Stimulated activated CD8-positive, alpha-beta memory T cell treated with anti-CD3 and anti-CD28 coated beads, Interleukin-2, amount 100 ng/mL, for 48 hours (primary cell): ENCODE measurements around the gene NUP214.
"Not testable (repeated sequence)": the region's sequence is repeated elsewhere in the genome, so short reads cannot be mapped to it uniquely, and the experiment has no call there.

Source experiments
- DNase-seq, 2 donors: peaks; one replicate each; pipeline ENCODE4 v3.0.0-alpha.2; 2020; ENCODE audit warnings: low read depth in 2 of 2

Gene NUP214

DNA sequence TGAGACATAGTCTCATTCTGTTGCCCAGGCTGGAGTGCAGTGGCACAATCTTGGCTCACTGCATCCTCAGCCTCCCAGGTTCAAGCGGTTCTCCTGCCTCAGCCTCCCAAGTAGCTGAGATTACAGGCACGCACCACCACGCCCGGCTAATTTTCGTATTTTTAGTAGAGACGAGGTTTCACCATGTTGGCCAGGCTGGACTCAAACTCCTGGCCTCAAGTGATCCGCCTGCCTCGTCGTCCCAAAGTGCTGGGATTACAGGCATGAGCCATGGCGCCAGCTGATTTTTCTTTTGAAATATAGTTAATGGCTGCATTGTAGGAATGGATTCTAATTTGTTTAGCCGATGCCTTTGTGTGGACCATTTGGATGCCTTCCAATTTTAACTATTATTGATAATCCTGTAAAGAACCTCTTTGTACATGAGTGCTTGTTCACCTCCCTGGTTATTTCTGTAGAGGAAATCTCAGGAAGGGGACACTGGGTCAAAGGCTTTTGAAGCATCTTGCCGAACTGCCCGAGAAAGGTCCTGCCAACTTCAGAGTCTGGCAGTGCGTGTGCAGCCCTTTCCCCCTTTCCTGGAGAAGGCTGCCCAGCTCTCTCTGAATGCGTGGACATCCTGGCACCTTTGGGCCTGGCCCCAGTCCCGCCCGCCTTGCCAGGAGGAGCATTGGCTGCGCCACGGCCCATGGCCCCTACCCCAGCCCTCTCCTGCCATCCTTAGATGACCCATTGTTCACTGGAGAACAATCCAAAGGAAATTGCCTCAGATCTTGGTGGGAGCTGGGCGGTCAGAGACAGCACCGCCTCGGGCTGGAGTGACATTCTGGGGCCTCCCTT lies 8.9 kb upstream of the NUP214 start:
- no peak for DNase-seq

DNA sequence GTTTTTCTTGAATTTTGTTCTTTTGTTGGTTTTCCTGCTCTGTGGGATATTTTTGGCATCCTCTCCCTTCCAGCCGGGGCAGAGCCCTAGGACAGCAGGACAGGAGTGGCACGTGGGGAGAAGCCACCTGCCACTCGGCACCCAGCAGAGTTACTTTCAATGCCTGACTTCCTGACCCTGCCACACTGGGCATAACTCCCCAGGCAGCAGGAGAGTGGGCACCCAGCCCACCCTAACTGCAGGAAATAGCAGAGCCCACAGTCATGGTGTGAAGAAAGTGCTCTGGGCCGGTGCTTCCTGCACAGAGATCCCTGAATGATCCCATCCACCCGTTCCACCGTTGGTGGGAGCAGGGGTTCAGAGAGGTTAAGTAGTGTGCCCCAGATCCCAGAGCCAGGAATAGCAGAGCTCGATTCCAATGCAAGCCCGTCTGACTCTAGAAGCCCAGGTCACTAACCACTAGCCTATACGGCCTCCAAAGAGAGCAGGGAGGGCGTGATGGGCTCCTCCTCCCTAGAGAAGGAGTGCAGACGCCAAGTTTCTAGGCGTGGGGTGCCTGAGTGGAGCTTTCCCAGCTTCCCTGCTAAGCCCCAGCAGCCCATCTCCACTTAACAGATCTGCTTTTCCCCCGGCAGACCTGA lies 8.1 kb upstream of the NUP214 start:
- DNase-seq, result no peak

DNA sequence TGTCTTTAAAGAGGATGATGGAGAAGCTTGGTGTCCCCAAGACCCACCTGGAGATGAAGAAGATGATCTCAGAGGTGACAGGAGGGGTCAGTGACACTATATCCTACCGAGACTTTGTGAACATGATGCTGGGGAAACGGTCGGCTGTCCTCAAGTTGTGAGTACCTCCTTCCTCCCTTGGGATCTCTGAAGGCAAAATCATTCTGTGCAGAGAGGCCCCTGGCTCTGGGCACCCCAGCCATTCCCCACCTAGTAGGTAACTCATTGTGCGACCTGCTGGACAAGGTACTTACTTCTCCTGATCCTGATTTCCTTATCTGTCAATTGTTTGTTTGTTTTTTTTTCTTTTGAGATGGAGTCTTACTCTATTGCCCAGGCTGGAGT lies 7.6 kb upstream of the NUP214 start:
- DNase-seq, result no peak

DNA sequence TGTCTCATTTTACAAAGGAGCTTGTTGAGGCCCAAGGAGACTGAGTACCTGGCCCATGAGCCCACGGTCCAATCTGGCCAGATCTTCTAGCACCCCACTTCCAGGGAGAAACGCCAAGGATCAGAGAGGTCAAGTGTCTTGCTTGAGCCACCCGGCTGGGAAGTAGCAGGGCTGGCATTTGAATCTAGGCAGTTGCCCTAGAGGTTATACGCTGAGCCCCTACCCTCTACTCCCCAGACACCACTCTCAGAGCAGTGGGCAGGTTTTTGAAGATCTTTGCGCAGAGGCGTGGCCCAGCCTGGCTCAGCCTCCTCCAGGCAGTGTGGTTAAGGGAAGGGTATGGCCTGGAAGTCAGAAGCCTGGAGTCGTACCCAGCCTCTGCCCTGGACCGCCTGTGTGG lies 5.8 kb upstream of the NUP214 start:
- no peak for DNase-seq

DNA sequence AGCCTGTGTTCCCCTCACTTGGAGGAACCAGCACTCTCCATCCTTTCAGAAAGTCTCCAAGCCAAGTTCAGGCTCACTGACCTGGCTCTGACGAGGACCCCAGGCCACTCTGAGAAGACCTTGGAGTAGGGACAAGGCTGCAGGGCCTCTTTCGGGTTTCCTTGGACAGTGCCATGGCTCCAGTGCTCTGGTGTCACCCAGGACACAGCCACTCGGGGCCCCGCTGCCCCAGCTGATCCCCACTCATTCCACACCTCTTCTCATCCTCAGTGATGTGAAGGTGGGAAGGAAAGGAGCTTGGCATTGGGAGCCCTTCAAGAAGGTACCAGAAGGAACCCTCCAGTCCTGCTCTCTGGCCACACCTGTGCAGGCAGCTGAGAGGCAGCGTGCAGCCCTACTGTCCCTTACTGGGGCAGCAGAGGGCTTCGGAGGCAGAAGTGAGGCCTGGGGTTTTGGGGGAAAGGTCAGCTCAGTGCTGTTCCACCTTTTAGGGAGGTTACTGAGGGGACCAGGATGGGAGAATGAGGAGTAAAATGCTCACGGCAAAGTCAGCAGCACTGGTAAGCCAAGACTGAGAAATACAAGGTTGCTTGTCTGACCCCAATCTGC lies 4.7 kb upstream of the NUP214 start:
- no peak for DNase-seq

- DNase-seq, result no peak
These were observed 4.0 kb upstream of the NUP214 start for GRCh38 chr9:131121346-131121745.

DNA sequence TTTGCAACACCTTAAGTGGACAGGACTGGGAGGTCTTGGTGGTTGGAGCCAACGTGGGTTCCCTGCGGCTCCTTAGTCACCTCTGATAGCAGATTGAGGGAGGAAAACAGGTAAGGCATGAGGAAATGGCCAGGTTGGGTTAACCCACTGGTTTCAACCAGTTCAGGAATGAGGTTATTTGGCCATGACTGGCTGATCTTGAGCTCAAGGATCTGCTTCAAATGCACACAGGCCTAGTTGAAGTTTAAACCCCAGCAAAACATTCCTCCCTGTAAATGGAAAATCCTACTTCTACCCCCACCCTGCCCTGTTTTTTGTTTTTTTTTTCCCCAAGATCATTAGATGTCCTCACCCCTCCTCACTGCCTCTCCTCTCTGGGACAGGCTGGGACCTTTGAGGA lies 3.2 kb upstream of the NUP214 start:
- DNase-seq, result no peak

GRCh38 chr9:131125038-131125287 lies 423 bp upstream of the NUP214 start:
- DNase-seq, result no peak

DNA sequence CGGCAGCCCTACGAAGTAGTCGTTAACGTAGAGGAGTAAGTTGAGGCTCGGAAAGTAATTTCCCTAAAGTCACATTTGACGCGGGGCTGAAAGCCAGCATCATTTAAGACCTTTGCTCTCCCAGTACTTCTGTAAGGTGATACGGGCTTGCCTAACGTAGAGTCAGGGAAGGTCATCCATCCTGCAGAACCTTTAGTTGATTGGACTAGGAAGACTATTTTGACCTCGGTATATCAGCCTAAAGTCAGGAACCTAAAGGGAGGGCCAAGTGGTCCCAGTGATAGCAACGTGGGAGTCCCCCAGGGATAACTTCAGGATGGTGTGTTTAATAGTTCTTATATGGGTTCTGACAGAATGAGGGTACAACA lies 657 bp downstream of the NUP214 start:
- no peak for DNase-seq

DNA sequence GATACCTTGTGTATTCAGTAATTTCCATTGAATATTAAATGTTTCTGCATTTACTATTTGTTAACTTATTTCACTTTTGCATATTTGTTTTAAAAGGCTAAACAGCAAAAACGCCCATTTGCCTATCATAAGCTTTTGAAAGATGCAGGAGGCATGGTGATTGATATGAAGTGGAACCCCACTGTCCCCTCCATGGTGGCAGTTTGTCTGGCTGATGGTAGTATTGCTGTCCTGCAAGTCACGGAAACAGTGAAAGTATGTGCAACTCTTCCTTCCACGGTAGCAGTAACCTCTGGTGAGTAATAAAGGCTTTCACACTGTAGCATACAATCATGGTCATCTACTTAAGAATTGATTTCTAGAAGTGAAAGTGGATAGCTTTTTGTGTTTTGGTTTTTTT lies 3.8 kb downstream of the NUP214 start:
- DNase-seq, result no peak

DNA sequence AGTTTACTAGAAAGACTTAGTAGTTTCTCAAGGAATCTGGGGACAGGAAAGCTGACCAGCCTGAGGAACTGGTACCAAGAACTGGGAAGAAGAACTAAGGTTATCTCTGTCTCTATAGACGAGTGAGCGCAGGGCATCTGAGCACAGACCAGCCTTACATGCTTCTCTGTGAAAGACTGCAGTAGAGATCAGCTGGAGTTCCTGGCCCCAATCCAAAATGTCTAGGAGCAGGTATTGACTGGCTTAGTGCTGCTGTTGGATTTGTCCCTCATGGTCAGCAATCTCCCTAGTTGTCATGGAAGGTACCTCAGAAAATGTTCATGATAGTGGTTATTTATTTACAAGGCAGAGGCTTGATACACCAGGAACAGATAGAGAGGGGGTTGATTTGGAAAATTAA lies 13.3 kb downstream of the NUP214 start:
- DNase-seq, result no peak

GRCh38 chr9:131140112-131140511 lies 14.7 kb downstream of the NUP214 start:
- no peak for DNase-seq

DNA sequence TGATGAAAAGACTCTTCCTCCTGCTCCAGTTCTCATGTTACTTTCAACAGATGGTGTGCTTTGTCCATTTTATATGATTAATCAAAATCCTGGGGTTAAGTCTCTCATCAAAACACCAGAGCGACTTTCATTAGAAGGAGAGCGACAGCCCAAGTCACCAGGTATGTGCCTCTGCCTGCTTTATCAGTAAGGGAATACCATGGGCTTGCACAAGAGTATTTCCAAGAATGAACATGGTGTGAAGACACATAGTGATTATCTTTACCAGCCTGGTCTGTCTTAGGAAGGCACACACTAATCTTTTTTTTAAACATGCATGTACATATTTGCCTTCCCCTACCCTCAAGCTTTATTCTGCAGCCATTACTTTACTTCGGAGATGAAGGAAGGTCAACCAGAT lies 15.2 kb downstream of the NUP214 start:
- DNase-seq, result no peak

DNA sequence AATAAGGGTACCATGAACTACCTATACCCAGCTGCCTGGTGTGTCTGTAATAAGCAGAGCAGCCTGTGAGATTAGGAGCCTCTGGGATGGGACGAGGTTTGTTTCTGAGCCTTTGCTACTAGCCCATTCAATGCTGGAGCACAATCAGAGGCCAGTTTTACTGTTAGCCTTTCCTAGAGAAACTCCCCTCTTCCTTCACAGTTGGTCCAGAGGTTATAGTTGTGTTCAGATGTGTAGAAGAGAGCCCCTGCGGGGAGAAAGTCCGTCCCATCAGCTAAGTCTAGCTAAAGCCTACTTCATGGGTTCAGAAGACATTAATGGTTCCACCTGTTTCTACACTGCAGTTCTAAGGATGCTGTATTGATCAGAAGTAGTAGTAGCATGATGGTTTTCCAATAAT lies 16.8 kb downstream of the NUP214 start:
- DNase-seq, result no peak

GRCh38 chr9:131144201-131144600 lies 18.8 kb downstream of the NUP214 start:
- DNase-seq, result no peak

DNA sequence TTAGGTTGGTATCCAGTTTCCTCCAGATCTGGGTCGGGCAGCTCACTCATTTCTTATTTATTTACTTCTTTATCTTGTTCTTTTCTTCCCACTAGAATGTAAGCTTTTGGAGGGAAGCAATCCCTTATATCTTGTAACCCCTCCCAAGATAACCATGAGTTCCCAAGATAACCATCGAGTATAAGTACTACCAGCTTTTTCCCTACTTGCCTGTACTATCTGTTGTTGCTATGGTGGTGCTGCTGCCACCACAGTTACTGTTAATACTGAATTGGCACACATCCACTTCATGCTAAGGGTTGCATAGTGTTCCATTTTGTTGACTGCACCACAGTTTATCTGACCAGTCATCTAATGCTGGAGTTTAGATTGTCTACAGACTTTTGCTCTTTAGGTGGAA lies 19.9 kb downstream of the NUP214 start:
- no peak for DNase-seq

DNA sequence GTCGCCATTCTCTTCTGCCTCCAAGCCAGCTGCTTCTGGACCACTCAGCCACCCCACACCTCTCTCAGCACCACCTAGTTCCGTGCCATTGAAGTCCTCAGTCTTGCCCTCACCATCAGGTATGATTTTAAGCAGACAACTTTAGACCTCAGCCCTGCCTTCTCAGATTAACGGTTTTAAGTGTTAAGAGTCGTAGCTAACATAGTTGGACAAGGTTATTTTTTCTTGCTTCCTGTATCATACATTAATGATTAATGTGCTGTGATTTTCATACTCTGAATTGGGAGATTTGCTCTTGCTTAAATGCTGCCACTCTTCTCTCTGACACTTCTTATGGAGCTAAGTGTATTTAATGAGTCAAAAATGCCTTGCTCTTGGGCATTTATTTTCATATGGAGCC lies 20.8 kb downstream of the NUP214 start:
- no peak for DNase-seq

DNA sequence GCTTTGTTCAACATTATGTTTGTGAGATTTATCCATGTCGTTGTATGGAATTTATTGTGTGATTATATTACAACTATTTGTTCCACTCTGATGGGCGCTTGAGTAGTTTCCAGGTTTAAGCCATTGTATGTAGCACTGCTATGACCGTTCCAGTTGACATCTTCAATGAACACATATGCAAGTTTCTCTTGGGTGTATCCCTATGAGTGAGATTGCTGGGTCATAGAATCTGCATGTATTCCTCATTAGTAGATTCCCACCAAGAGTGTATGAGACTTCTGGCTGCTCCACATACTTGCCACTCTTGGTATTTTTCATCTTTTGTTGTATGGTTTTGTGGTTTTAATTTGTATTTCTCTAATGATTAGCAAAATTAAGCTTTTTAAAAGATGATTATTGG lies 22.9 kb downstream of the NUP214 start:
- no peak for DNase-seq

DNA sequence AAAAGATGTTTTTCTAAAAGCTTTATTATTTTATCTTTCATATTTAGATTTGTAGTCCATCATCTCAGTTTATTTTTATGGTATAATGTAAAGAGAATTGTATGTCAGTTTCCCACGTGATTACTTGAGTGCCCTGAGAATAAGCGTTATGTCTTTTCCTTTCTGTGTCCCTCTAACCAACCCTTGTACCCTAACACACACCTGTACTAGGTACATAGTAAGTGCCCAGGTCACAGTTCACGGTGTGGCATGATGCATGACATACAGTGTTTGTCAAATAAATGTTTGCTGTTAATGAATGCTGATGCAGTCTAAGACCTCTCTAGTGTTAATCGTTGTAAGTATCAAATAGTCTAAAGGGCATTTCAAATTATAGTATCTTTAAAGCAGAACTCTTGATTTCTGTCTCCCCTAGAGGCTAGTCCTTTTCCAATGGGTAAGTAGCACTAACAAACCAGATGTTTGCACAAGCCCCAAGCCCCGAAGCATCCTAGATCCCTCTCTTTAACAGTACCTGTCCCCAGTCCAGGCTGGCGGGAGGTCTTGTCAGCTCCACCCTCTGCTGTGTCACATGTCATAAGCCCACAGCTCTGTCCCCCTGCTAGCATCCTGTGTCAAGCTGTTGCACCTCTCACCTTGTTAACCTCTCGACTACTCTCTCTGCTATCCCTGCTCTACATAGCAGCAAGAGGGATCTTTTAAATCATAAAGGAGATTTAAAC lies 23.7 kb downstream of the NUP214 start:
- no peak for DNase-seq

DNA sequence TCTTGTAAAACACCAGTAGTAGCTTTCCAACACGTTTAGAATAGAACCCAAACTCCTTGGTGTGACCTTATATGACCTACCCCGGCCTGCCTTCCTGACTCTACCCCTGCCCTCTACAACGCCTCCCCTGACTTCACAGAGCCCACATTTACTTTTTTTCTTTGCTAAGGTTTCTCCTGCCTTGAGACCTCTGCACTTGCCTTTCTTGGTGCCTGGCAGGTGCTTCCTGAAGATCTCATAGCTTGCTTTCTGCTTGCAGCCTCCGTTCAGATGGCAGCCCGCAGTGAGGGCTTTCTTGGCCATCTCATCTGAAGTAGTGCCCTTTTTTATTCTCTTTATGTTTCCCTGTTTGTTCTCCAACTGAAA lies 24.3 kb downstream of the NUP214 start:
- DNase-seq, result no peak

DNA sequence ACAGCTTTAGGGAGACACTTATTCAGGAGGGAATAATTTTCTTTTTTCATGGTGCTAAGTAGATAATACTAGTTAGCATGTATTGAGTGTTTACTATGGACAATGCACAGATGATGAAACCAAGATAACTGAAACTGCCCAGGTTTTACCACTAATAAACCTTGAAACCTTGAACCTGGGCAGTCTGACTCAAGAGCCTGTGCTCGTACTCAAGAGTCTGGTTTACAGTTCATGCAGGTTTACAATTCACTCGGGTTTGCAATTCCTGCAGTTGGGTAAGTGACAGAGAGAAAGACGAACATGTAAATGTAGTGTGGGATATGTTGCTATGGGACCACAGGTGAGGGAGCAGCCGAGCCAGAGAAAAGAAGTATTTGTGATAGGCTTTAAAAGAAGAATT lies 28.2 kb downstream of the NUP214 start:
- DNase-seq, result no peak

DNA sequence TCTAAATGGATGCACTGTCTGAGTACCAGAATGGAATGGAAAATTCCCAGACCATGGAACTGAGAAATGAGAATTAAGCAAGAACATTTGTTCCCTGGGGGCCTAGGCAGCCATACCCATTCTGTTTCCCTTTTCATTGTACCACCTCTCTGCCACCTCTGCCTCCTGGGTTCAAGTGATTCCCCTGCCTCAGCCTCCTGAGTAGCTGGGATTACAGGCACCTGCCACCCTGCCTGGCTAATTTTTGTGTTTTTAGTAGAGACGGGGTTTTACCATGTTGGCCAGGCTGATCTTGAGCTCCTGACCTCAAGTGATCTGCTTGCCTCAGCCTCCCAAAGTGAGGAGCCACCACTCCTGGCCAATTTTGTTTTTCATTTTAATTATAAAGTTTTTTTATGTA lies 33.3 kb downstream of the NUP214 start:
- DNase-seq, result not testable (repeated sequence)
